Measurements from ENCODE around the gene TRAPPC11.
"Not testable (repeated sequence)": the region's sequence is repeated elsewhere in the genome, so short reads cannot be mapped to it uniquely, and the experiment has no call there.

Gene TRAPPC11

GRCh38 chr4:183722731-183723560, 63.9 kb downstream of the TRAPPC11 start:
- DNase-seq: peak; percentile 26

GRCh38 chr4:183723561-183724228, 64.6 kb downstream of the TRAPPC11 start:
- no peak for DNase-seq

GRCh38 chr4:183725585-183725984, 66.5 kb downstream of the TRAPPC11 start:
- not testable (repeated sequence) for DNase-seq

GRCh38 chr4:183727482-183727881, 68.4 kb downstream of the TRAPPC11 start:
- no peak for DNase-seq

- DNase-seq: no peak
Measured at GRCh38 chr4:183728223-183729068, 69.4 kb downstream of the TRAPPC11 start.

- DNase-seq: no peak
Measured at GRCh38 chr4:183729069-183729406, 69.9 kb downstream of the TRAPPC11 start.

GRCh38 chr4:183729430-183730328, 70.6 kb downstream of the TRAPPC11 start:
- DNase-seq: no peak

GRCh38 chr4:183732296-183732695, 73.2 kb downstream of the TRAPPC11 start:
- no peak for DNase-seq

- DNase-seq: no peak
Measured at GRCh38 chr4:183733181-183733580, 74.1 kb downstream of the TRAPPC11 start.

- DNase-seq: no peak
Measured at GRCh38 chr4:183738081-183738673, 79.1 kb downstream of the TRAPPC11 start.

- no peak for DNase-seq
Measured at GRCh38 chr4:183738961-183739360, 79.9 kb downstream of the TRAPPC11 start.

GRCh38 chr4:183746305-183747229, 87.5 kb downstream of the TRAPPC11 start:
- DNase-seq: no peak

GRCh38 chr4:183747380-183747779, 88.3 kb downstream of the TRAPPC11 start:
- no peak for DNase-seq

- DNase-seq: no peak
Measured at GRCh38 chr4:183747931-183748670, 89.0 kb downstream of the TRAPPC11 start.

GRCh38 chr4:183751106-183751505, 92.0 kb downstream of the TRAPPC11 start:
- no peak for DNase-seq

- DNase-seq: no peak
Measured at GRCh38 chr4:183755596-183755995, 96.5 kb downstream of the TRAPPC11 start.

- no peak for DNase-seq
Measured at GRCh38 chr4:183757060-183757459, 98.0 kb downstream of the TRAPPC11 start.

GRCh38 chr4:183758061-183758757, 99.1 kb downstream of the TRAPPC11 start:
- DNase-seq: no peak

- no peak for DNase-seq
Measured at GRCh38 chr4:183758758-183759447, 99.8 kb downstream of the TRAPPC11 start.
